Left forelimb (tissue), 1 donor: ENCODE results near the gene PLEKHA8.
"Not testable (repeated sequence)": the region's sequence is repeated elsewhere in the genome, so short reads cannot be mapped to it uniquely, and the experiment has no call there.

Source experiments
- DNase-seq: peaks from one replicate; pipeline ENCODE4 v3.0.0-alpha.2; 2018; ENCODE audit warnings: low spot score

Gene PLEKHA8

DNA sequence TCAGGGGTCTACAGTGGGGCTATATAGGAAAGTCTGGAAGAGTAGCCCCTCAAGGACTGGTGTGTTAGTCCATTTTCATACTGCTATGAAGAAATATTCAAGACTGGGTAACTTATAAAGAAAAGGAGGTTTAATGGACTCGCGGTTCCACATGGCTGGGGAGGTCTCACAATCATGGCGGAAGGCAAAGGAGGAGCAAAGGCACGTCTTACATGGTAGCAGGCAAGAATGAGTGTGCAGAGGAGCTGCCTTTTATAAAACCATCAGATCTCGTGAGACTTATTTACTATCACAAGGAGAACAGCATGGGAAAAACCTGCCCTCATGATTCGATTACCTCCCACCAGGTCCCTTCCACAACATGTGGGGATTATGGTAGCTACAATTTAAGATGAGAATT lies 4.7 kb upstream of the PLEKHA8 start:
- no peak for DNase-seq

DNA sequence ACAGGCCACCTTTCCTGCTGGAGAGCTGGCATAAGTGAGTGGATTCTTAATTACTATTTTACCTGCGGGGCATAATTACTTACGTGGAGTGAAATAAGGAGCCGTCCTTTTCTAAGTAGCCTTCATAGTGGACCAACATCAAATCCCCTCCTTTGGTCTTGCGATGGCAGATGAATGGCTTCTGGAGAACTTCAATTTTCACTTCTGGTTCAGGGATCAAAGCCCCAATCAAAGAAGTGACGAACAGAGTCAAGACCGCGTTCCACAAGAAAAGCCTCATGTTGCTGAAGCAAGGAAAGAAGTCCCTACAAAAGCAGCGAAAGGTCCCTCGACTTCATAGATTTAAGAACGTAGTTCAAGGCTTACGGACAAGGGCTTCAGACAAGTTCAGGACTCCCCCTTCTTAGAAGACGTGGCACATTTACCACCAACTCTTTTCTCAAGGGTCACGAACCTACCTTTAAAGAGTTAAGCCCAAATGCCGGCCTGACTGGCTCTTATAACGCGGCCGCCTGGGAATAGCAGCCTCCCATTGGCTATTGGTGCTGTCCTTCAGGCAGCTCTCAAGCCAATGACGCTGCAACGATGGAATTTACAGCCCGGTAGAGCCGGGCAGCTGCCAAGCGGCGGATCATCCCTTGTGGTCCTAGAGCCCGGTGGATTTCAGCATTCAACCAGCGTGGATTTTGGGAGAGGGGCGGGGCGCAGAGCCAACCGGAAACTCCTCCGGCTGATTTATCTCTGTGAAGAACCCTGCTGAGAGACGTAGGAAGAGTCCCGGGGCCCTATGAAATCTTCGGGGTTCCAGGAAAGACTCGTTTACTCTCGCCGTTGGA lies 1.8 kb upstream of the PLEKHA8 start, which contains the start of gene FKBP14:
FKBP14 (minus strand) TSS at position 474 of the 836 bp plus-strand sequence; CDS start at position 280, 194 bp downstream.
- DNase-seq, result peak; percentile 96

DNA sequence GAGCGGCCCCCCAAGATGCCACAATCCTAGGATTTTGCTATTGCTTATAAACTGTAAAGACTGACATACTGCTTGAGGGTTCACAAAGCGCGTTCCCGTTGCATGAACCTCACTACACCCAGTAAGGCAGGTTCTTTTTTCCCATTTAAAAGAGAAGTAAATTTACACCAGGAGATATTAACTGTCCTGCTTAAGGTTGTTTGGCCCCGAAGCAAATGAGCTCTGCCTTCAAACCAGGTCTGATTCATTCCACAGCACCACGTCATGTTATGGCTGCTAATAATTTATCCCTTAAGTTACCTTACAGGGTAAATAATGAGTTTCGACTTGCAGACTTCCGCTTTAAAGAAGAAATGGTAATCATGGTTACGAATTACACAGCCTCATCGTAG lies 1.2 kb upstream of the PLEKHA8 start:
- DNase-seq, result no peak

DNA sequence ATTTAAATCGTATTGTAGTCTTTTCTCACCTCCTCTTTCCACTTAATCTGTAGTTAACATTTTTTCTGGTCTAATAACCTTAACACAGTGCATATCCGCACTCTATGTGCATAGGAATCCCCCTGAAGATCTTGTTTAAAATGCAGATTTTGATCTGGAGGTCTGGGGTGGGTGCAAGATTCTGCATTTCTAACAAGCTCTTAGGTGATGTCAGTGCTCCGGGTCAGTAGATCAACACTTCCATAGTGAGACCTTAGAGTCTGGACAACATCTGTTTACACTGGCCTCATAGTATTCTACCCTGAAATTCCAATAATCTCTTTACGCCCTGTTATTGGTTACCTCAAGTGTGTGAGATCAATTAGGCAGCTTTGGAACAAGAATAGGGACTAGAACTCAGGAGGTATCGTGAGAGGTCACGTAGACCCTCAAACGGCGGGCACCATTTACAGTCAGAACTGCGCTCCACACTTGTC lies 434 bp upstream of the PLEKHA8 start:
- DNase-seq, result no peak

DNA sequence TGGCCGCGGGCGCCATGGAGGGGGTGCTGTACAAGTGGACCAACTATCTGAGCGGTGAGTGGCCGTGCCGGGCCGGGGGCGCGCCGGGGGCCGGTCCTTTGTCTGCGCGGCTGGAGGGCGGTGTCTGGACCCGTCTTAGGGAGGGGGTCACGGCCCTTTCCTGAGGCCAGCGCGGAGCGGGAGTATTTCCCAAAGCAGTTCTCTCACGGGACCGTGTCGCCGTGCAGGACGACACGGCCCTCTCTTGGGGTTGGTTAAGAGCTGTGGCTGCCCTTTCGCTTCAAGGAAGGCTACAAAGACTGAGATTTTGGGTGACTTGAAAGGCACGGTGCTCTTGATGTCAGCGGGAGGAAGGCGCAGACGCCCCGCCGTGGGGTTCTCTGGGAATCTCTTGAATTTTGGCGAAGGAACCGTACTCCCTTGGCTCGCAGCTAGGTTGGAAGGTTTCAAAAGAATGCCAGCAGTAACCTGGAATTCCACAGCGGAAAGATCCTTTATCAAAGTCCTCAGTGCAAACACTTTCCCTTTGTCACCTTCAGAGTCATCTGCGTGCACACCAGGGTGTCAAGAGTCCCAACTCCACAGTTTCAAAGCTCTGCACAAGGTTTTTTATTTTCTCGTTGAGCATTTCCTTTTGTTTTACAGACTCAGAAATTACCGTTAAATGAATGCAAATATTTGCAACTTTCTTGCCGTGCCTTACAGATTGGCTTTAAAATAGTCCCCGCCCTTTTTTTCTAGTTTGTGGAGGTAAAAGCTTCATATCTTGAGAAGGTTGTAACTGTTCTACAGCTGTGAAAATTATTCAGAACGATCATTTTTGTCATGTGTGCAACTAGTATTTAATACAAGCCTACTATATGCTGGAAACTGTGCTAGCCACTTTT lies 780 bp downstream of the PLEKHA8 start:
- no peak for DNase-seq

DNA sequence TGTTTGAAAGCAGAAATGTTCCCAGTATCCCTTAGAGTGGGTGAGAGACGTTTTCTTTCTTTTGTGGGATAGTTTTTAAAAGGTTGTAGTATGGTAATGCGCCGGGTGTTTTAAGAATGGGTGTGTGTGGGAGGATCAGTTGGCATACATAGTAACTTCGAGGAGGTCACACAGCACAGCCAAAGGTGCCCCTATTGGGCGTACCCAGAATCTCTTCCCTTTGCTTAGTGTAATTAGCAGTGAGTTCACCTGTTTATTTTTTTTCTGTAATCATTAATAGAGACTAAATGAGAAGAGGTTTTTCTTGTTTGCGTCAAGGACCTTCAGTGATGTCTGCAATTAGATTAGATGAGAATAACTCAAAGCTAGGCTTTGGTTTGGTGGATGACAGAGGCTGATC lies 1.5 kb downstream of the PLEKHA8 start:
- DNase-seq, result no peak

DNA sequence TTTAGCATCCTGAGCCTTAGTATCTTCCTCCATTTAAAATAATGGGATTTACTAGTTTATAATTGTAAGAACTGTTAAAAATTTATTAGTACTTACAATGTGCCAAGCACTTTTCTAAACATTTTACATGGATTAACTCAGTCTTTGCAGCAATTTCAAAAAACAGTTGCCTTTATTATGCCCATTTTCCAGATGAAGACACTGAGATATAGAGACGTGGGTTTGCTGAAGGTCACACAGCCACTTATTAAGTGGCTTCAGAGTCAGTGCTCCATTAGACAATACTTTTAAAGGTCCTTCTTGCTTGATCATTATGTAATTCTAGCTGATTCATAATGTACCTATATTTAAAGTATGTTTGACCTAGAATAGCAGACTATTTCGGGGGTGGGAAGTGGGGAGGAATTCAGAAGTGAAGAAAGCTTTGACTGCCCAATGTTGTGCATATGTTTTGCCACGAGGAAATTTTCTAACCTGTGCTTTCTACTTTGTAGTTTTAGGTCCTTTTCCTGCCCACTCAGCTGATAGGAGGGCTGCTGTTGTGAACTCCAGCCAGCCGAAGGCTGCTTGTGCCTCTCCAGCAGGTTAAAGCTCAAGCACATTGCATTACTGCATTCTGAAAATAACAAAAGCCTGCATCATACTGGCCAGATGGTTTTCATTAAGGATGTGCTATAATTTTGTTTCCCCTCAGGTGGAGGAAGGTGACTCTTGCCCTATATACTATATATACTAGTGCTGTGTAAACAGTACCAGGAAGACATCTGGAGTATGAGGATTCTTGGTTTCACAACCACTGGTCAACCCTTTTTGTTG lies 4.3 kb downstream of the PLEKHA8 start:
- DNase-seq, result no peak

DNA sequence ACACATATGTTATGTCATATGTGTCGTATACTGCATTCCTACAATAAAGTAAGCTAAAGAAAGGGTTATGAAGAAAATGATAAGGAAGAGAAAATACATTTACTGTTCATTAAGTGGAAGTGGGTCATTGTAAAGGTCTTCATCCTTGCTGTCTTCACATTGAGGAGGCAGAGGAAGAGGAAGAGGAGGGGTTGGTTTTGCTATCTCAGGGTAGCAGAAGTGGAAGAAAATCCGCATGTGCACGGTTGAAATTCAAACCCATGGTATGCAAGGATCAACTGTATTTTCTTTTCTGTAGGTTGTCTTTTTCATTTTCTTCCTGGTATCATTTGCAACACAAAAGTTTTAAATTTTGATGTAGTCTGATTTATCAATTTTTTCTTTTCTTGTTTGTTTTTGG lies 6.3 kb downstream of the PLEKHA8 start:
- no peak for DNase-seq

DNA sequence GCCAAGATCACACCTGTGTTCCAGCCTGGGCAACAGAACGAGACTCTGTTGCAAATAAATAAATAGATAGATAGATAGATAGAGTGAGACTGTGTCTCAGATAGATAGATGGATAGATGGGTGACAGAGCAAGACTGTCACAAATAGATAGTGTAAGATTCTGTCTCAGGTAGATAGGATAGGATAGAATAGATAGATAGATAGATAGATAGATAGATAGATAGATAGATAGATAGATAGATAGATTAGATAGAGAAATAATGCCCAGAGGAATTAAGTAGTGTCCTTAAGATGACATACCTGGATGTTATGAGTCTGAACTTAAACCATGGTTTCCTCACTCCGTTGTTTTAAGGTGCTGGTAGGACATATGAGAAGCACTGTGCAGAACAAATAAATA lies 8.0 kb downstream of the PLEKHA8 start:
- no peak for DNase-seq

DNA sequence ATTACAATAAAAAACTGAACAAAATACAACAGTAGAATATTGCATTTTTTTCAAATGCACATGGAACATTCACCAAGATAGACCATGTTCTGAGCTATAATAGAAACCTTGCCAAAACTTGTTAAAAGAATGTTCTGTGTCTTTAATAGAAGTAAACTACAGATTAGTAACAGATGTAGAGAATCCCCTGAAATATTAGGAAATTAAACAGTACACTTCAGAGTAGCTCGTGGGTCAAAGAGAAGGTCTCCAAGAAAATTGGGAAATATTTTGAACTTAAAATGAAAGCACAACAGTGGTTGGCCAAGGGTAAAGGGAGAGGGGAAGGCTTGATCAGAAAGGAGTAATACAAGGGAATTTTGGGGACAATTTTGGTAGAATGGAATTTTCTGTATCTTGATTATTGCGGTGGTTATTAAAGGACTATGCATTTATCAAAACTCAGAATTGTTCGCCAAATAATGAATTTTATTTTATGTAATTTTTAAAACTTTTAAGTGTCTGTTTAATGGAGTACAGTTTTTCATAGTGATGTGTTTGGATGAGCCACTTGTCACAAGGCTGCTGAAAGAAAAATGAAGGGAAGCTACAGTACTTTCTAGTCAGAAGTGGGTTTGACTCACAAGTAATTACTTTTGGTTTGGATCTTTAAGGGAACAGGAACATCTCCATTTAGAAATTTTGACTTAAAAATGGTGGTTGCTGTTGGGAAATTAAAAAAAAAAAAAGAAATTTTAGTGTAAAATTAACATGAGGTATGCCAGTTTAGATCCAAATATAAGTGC lies 10.2 kb downstream of the PLEKHA8 start:
- no peak for DNase-seq

DNA sequence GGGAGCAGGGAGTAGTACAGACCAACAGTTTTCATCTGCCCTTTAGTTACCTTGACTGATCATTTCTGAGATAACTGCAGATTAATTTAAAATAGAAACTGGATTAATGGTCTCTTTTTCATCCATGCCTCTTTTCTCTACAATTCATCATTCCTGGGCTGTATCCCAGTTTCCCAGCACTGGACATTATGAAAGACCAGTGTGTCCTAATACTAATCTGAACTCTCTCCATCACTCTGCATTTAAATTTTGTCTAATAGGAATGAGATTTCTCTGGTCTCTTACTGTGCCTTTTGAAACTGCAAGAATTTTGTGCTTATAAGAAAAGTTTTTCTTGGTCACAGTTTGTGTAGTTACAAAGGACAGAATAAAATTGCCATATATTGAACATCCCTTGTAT lies 12.7 kb downstream of the PLEKHA8 start:
- DNase-seq, result no peak

DNA sequence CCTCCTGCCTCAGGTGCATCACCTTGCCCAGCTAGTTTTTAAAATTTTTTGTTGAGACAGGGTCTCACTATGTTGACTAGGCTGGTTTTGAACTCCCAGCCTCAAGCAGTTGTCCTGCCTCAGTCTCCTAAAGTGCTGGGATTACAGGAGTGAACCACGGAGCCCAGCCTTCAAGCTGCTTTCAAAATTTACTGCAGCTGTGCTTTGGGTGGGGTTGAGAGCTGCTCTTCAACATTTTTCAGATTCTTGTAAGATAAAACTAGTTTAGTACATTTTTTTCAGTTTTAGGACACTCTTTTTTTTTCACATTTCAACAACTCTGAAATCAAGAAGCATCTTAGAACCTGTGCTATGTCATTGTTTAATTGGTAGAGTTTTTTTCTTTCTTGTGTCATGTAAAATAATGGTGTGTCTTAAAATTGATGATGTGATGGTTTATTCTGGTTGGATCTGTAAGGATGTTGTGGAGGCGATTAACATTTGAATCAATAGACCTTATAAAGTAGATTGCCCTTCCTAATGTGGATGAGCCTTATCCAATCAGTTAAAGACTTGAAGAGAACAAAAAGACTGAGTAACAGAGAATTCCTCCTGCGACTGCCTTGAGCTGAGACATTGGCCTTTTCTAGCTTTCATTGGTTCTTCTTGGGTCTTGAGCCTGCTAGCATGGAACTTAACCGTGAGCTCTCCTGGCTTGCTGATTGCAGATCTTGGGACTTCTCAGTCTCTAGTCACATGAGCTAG lies 13.5 kb downstream of the PLEKHA8 start:
- no peak for DNase-seq

DNA sequence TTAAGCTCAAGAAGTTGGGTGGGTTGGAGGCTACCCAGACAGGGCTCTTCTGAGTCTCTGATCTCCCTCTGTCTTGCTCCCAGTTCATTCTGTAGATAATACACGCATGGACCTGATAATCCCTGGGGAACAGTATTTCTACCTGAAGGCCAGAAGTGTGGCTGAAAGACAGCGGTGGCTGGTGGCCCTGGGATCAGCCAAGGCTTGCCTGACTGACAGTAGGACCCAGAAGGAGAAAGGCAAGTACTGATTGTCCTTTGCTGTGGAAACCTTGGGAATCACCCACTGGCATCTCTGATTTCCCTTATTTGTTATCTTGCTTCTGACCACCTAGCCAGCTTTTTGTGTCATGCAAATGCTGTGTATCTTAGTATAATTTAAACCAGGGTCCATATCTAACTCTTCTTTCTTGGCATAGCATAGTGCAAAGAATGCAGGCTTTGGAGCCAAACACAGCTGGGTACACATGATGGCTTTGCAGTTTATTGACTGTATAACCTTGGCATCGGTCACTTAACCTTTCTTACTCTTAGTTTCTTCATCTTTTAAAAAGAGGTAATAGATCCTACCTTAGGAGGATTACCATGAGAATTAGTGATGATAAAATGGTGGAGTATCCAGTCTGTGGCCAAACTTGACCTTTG lies 18.0 kb downstream of the PLEKHA8 start:
- no peak for DNase-seq

DNA sequence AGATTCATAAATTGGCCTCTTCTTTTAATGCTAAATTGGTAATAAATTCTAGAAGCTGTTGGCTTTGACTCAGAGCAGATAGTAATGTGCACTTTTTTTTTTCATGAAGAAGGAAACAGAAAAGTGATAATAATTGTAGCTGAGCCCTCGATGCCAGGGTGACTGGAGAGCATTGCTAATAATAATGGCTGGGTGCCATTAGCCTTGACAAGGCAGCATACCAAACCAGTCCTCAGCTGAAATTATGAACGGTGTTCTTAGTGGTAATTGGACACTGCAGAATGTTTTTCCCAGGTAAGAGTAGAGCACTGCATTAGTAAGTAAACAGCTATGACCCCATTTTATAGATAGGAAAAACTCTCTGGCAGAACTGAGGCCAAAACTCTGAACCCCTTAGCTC lies 18.9 kb downstream of the PLEKHA8 start:
- DNase-seq, result no peak

DNA sequence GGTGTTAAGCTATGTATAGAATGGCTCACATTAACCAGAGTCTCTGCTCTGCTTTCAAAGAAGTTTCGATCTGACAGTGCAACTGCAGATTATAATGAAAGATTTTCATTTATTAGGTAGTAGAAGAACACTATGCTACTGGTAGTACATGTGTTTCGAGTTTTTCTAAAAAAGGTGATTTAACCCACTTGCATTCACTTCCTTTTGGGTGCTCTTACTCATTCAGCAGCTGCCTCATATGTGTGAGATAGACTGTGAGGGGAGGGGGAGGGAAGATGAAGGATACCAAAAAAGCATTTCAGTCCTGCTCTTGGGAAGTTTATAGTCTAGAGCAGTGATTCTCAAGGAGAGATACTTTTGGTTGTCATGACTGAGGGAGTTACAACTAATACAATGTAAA lies 20.4 kb downstream of the PLEKHA8 start:
- DNase-seq, result no peak

DNA sequence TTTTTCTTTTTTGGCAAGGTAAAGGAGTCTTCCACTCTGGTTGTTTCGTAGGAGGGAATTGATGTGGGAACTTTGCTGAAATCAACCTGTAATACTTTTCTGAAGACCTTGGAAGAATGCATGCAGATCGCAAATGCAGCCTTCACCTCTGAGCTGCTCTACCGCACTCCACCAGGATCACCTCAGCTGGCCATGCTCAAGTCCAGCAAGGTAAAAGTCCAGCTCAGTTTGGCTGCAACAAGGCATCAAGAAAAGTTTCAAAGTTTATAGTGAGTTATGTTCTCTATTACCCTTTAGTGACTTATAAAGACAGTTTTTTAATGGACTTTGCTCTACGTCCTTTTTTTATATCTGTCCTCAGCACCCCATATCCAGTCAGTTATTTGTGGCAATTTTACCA lies 21.0 kb downstream of the PLEKHA8 start:
- no peak for DNase-seq

DNA sequence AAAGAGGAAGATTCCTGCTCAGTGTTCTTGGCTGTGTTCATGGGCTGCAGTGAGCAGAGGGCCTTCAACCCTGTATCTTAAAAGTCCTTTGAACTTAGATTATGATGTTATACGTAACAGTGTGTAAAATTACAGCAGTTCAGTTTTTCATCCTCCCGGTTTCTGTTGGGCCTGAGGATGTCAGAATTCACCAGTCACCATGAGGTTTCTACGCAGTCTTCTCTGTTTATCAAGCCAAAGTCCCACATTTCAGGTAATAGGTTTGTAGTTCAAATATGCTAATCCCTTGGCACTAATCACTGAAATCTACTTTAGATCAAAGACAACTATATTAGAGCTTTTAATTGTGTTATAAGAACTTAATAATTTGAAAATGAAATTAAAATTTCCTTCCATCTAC lies 24.9 kb downstream of the PLEKHA8 start:
- DNase-seq, result no peak

DNA sequence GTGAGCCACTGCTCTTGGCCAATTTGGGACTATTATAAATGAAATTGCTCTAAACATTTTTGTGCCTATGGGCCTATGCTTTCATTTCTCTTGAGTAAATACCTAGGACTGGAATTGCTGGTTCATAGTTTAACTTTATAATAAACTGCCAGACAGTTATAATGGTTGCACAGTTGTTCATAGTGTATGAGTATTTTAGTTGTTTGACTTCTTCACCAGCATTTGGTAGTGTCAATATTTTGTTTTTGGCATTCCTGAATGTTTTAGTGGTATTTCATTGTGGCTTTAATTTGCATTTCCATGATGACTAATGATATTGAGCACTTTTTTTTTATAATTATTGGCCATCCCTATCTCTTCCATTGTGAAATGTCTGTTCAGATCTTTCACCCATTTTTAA lies 29.5 kb downstream of the PLEKHA8 start:
- DNase-seq, result no peak

DNA sequence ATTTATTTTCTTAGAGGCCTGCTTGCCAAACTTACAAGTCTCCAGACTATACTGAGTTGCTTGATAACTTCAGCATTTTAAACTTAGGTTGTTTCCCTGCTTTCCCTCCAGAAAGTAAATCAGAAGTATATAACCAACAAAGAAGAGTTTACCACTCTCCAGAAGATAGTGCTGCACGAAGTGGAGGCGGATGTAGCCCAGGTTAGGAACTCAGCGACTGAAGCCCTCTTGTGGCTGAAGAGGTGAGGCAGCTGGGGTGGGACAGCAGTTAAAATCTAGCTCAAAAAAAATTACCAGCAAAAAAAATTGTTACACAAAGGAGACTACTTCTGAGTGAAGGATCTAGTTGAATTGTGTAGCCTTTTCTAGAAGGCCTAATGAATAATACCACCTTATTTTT lies 33.6 kb downstream of the PLEKHA8 start:
- not testable (repeated sequence) for DNase-seq

DNA sequence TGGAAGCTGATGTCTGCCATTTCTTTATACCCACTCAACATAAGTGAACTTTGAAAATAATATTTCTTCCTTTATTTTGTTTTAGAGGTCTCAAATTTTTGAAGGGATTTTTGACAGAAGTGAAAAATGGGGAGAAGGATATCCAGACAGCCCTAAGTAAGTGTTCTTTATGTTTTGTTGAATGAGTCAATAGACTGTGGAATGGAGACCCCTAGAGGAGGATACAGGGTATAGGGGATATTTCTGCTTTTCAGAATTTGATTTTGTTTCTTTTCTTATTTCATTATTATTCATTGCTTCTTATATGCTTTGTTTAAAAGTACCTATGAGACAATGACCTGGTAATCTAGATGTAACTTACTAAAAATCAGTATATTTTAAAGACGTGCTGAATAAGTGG lies 34.4 kb downstream of the PLEKHA8 start:
- DNase-seq, result no peak
